ENCODE measurements around the gene CLNK. TPM values are rescaled to one million over a fixed set of nuclear protein-coding genes. Genes with fewer than 3 reads are reported as not detected.

Gene CLNK
- total and polyA plus RNA-seq, 2 donors from 2014 or later = 2.8 to 4.8 TPM

Other genes with a start within 250 kb of the CLNK start
- gene ZNF518B, start 227.3 kb downstream of the CLNK start, total RNA-seq = 19.7 TPM
- gene ZNF518B, start 227.3 kb downstream of the CLNK start, polyA plus RNA-seq (ENCODE audit: insufficient read depth, low read depth, low replicate concordance) = 3.7 TPM